Suprapubic skin (tissue), 4 donors: Measurements from ENCODE around the gene BAIAP2L1. TPM values are rescaled to one million over a fixed set of nuclear protein-coding genes. Genes with fewer than 3 reads are reported as not detected.

Experiments
- DNase-seq, 2 donors: peaks; one replicate each; pipeline ENCODE4 v3.0.0-alpha.2; 2019; ENCODE audit warnings: low spot score in 2 of 2
- H3K27ac ChIP-seq: fragments of 200-600 bp; sonication (generic); one replicate; pipeline ENCODE4 v1.5.1; 2019
- H3K27me3 ChIP-seq: fragments of 200-600 bp; sonication (generic); one replicate; pipeline ENCODE4 v1.5.1; 2019
- H3K36me3 ChIP-seq: fragments of 200-600 bp; sonication (generic); one replicate; pipeline ENCODE4 v1.5.1; 2019
- H3K4me1 ChIP-seq: fragments of 200-600 bp; sonication (generic); one replicate; pipeline ENCODE4 v1.5.1; 2019
- H3K4me3 ChIP-seq: fragments of 200-600 bp; sonication (generic); one replicate; pipeline ENCODE4 v1.5.1; 2019; ENCODE audit warnings: mild to moderate bottlenecking
- H3K9me3 ChIP-seq: fragments of 200-600 bp; sonication (generic); one replicate; pipeline ENCODE4 v1.5.1; 2019
- EP300 ChIP-seq: sonication (generic); formaldehyde crosslinking; IDR thresholded peaks from one replicate; pipeline ENCODE4 v1.6.1; 2017; ENCODE audit warnings: antibody characterized with exemption
- POLR2A ChIP-seq, 2 donors: fragments of 450-650 bp; IDR thresholded peaks; one replicate each; pipeline ENCODE4 v1.6.1; 2017; ENCODE audit warnings: antibody characterized with exemption in 2 of 2, mild to moderate bottlenecking in 2 of 2, moderate library complexity in 2 of 2
- POLR2AphosphoS5 ChIP-seq, 3 donors: sonication (generic); formaldehyde crosslinking; IDR thresholded peaks; one replicate each; pipeline ENCODE4 v1.6.1; 2017; ENCODE audit warnings: antibody characterized with exemption in 3 of 3
- WGBS: methylation state at CpG from one replicate; pipeline ENCODE4 v1.1.5; 2018; 5-methylcytosine and 5-hydroxymethylcytosine counted together
- total RNA-seq, 4 donors: library from RNA; depleted of rRNA; stranded (reverse); fragments of >200 nt; gene quantifications; one replicate each; pipeline ENCODE4 v1.1.0, GENCODE V29; 2016
- TF ChIP-seq, protein P1 (sequence below), 2 donors: fragments of 200-600 bp in 1 of 2; fragments of 450-650 bp in 1 of 2; sonication (generic) in 1 of 2; IDR thresholded peaks; one replicate each; pipeline ENCODE4 v1.5.1; 2016 to 2019; ENCODE audit warnings: antibody characterized with exemption in 2 of 2, mild to moderate bottlenecking in 1 of 2, moderate library complexity in 1 of 2

The BAIAP2L1 gene
- total RNA-seq, 4 donors from 2014 or later = 24.3 to 28.2 (median 26.9) TPM

DNA sequence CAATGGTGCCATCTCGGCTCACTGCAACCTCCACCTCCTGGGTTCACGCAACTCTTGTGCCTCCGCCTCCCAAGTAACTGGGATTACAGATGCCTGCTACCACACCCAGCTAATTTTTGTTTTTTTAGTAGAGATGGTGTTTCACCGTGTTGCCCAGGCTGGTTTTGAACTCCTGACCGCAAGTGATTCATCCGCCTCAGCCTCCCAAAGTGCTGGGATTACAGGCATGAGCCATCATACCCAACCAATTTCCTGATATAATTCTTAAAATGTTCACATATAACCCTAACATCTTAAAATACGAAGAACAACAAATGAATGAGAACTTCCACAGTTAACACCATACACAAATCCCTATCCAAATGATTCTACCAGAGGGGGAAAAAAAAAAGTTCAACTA is 31.2 kb downstream of the BAIAP2L1 start:
- no peak for TF ChIP-seq EP300
- TF ChIP-seq, protein P1, sequence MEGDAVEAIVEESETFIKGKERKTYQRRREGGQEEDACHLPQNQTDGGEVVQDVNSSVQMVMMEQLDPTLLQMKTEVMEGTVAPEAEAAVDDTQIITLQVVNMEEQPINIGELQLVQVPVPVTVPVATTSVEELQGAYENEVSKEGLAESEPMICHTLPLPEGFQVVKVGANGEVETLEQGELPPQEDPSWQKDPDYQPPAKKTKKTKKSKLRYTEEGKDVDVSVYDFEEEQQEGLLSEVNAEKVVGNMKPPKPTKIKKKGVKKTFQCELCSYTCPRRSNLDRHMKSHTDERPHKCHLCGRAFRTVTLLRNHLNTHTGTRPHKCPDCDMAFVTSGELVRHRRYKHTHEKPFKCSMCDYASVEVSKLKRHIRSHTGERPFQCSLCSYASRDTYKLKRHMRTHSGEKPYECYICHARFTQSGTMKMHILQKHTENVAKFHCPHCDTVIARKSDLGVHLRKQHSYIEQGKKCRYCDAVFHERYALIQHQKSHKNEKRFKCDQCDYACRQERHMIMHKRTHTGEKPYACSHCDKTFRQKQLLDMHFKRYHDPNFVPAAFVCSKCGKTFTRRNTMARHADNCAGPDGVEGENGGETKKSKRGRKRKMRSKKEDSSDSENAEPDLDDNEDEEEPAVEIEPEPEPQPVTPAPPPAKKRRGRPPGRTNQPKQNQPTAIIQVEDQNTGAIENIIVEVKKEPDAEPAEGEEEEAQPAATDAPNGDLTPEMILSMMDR (IDR thresholded peaks at IDR 0.05) = no peak
- H3K27ac ChIP-seq = no peak overlapping the region
- WGBS = 83% methylated on average over 7 of the region's 7 CpGs

DNA sequence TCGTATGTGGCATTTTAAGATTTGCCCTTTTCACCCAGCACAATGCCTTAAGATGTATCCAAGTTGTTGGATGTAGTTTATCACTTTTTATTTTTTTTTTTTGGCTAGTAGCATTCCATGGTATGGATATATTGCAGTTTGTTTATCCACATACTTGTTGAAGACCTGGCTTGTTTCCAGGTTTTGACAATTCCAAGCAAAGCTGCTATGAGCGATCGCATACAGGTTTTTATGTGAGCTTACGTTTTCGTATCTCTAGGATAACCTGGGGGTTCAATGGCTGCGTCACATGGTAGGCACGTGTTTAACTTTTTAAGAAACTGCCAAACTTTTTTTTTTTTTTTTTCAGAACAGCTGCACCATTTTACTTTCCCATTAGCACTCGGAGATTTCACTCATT is 32.2 kb downstream of the BAIAP2L1 start:
- H3K36me3 ChIP-seq = no peaks in the 10 kb centered on the region
- 59% methylated on average over 8 of the region's 8 CpGs for WGBS
- H3K27me3 ChIP-seq = no peaks in the 10 kb centered on the region
- DNase-seq = no peak
- no peak overlapping the region for H3K27ac ChIP-seq
- TF ChIP-seq, protein P1 (IDR thresholded peaks at IDR 0.05) = no peak
- TF ChIP-seq POLR2AphosphoS5 (IDR thresholded peaks at IDR 0.05) = no peak
- no peak for TF ChIP-seq POLR2A (IDR thresholded peaks at IDR 0.05)
- TF ChIP-seq EP300 = no peak
- peaks cover 7% of the 10 kb centered on the region for H3K4me1 ChIP-seq
- H3K9me3 ChIP-seq = no peaks in the 10 kb centered on the region
- H3K4me3 ChIP-seq = no peak overlapping the region

More for the DNA sequence above, 31.2 kb downstream of the BAIAP2L1 start:
- no peak overlapping the region for H3K4me3 ChIP-seq
- peaks cover 7% of the 10 kb centered on the region for H3K4me1 ChIP-seq
- H3K9me3 ChIP-seq = no peaks in the 10 kb centered on the region
- no peaks in the 10 kb centered on the region for H3K36me3 ChIP-seq
- peak in 1 of 2 donors; percentile 37 for DNase-seq
- H3K27me3 ChIP-seq = no peaks in the 10 kb centered on the region

DNA sequence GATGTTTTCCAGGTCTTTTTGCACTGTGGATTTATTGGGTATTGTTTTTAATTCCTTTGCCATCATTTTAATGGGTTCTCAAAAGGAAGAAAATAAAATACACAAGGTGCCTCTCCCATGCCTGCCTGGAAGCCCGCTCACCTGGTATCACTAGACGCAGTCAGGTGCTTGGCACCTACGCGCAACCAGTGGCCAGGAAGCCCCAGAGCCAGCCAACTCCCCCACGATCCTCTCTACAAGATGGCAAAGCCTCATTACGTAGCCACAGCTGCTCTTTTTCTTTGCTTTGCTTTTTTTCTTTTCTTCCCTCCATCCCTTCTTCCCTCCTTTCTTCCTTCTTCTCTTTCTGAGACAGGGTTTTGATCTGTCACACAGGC is 34.3 kb downstream of the BAIAP2L1 start:
- TF ChIP-seq, protein P1 (IDR thresholded peaks at IDR 0.05) = no peak
- H3K27ac ChIP-seq = peak overlapping the region; percentile 18
- WGBS = 90% methylated on average over 6 of the region's 6 CpGs
- DNase-seq = peak in 1 of 2 donors; percentile 44
- no peaks in the 10 kb centered on the region for H3K36me3 ChIP-seq
- H3K4me1 ChIP-seq = peaks cover 7% of the 10 kb centered on the region
- H3K4me3 ChIP-seq = no peak overlapping the region
- no peaks in the 10 kb centered on the region for H3K9me3 ChIP-seq
- H3K27me3 ChIP-seq = no peaks in the 10 kb centered on the region

DNA sequence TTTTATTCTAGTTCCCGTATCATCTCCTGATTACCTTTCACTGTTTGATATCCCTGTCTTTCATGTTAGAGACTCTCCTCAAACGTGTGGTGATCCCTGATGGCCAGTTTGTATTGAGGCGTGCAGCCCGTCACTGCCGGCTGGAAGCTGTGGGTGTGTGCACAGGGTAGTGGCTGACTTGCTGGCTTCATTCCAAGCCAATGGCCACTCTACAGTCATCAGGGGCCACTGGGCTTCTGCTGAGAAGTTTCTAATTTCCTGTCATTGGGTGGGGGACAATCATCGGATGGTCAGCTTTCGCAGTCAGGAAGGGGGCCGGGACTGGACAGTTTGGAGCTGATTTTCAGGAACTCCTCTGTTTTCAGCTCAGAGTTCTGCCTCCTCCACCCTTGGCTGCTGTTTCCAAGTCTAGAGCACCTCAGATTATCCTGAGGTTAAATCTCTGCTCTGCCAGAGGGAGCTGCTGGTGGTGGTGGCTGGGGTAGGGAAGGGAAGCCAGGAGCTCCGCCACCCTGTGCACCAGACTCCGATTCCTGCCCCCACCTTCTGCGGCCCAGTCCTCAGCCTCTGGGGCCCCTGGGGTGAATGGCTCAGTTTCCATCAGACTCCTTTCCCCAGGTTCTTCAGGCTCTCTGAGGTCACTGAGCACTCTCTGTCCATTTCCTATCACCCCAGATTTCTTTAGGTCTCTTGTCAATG is 34.9 kb downstream of the BAIAP2L1 start:
- 81% methylated on average over 10 of the region's 11 CpGs for WGBS
- peak in 1 of 2 donors; percentile 69 for DNase-seq

DNA sequence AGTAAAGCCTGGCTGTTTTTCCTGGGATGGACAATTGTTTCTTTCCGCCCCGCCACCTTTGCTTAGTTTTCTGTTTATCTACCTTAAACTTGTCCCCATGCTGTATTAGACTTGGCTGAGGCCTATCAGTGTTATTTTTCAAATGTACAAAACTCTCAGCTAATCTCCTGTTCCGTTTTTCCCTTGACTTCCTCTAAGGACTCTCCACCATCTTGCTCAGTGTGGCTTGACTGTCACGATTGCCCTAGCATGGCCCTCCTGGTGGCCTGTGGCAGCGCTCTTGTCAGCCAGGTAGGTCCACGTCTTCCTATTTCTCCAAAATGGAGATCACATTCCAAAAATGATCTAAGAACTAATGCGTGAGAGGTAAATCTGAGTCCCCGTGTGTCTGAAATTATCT is 36.7 kb downstream of the BAIAP2L1 start:
- Histone ChIP-seq H3K9me3 (no peaks in the 10 kb centered on the region), H3K4me1 (peaks cover 10% of the 10 kb centered on the region), H3K36me3 (no peaks in the 10 kb centered on the region), H3K27me3 (no peaks in the 10 kb centered on the region), H3K27ac (no peak overlapping the region), H3K4me3 (no peak overlapping the region)
- TF ChIP-seq POLR2A (IDR thresholded peaks at IDR 0.05) (no peak), EP300 (no peak)
- TF ChIP-seq, protein P1 (IDR thresholded peaks at IDR 0.05) = no peak
- 94% methylated on average over 8 of the region's 8 CpGs for WGBS
- peak in 1 of 2 donors; percentile 29 for DNase-seq

More for the DNA sequence above, 34.9 kb downstream of the BAIAP2L1 start:
- peaks cover 3% of the 10 kb centered on the region for H3K4me1 ChIP-seq
- no peaks in the 10 kb centered on the region for H3K36me3 ChIP-seq
- no peaks in the 10 kb centered on the region for H3K27me3 ChIP-seq
- TF ChIP-seq POLR2A (IDR thresholded peaks at IDR 0.05) (no peak), EP300 (no peak), POLR2AphosphoS5 (IDR thresholded peaks at IDR 0.05) (no peak)
- TF ChIP-seq, protein P1 (IDR thresholded peaks at IDR 0.05) = no peak
- peak overlapping the region; percentile 18 for H3K27ac ChIP-seq
- no peaks in the 10 kb centered on the region for H3K9me3 ChIP-seq
- H3K4me3 ChIP-seq = no peak overlapping the region
